ENCODE measurements around the gene DYNC2H1. TPM values are rescaled to one million over a fixed set of nuclear protein-coding genes. Genes with fewer than 3 reads are reported as not detected.

Gene DYNC2H1
- total RNA-seq, 1 donor from 2014 or later: 22.1 TPM

- ATAC-seq (peak in 1 of 2 donors; percentile 4), DNase-seq (no peak)
- no peaks in the 10 kb centered on the region for H3K27me3 ChIP-seq (ENCODE audit: low read depth)
- H3K4me1 ChIP-seq: peaks cover 19% of the 10 kb centered on the region
- TF ChIP-seq, protein P1, sequence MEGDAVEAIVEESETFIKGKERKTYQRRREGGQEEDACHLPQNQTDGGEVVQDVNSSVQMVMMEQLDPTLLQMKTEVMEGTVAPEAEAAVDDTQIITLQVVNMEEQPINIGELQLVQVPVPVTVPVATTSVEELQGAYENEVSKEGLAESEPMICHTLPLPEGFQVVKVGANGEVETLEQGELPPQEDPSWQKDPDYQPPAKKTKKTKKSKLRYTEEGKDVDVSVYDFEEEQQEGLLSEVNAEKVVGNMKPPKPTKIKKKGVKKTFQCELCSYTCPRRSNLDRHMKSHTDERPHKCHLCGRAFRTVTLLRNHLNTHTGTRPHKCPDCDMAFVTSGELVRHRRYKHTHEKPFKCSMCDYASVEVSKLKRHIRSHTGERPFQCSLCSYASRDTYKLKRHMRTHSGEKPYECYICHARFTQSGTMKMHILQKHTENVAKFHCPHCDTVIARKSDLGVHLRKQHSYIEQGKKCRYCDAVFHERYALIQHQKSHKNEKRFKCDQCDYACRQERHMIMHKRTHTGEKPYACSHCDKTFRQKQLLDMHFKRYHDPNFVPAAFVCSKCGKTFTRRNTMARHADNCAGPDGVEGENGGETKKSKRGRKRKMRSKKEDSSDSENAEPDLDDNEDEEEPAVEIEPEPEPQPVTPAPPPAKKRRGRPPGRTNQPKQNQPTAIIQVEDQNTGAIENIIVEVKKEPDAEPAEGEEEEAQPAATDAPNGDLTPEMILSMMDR (IDR thresholded peaks at IDR 0.05): no peak
- H3K27ac ChIP-seq: peak overlapping the region; percentile 79
- H3K9me3 ChIP-seq: no peaks in the 10 kb centered on the region
- intact Hi-C loops (cut with DNase I): no loop called here
- no peaks in the 10 kb centered on the region for H3K36me3 ChIP-seq
- peak overlapping the region; percentile 57 for H3K4me3 ChIP-seq
These were observed 677 bp downstream of the DYNC2H1 start for GRCh38 chr11:103109818-103110388.

DNA sequence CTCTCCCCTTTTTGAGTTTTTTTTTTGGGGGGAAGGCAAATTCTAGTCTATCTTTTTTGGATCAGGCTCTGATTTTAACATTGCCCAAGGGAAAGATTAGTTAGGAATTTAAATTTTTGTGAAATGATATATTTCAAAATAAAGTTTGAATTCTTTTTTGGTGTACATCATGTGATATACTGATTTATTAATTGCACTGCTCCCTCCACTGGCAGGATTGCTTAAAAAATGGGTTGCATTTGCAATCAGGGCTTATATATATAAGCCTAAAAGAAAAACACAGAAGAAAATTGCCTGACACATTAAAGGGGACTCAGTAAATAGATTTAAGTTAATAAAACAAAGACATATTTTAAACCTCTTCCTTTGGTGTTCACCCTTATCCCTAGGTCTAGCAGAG, 1.2 kb downstream of the DYNC2H1 start:
- Histone ChIP-seq H3K27ac (no peak overlapping the region), H3K27me3 (ENCODE audit: low read depth) (no peaks in the 10 kb centered on the region), H3K4me3 (peak overlapping the region; percentile 57), H3K4me1 (peaks cover 19% of the 10 kb centered on the region), H3K9me3 (no peaks in the 10 kb centered on the region), H3K36me3 (no peaks in the 10 kb centered on the region)
- intact Hi-C loops (cut with DNase I): no loop called here
- TF ChIP-seq, protein P1 (IDR thresholded peaks at IDR 0.05): peak; percentile 18
- no peak for DNase-seq
- no peak for ATAC-seq

- Histone ChIP-seq H3K4me1 (peaks cover 19% of the 10 kb centered on the region), H3K27me3 (ENCODE audit: low read depth) (no peaks in the 10 kb centered on the region), H3K4me3 (no peak overlapping the region), H3K36me3 (no peaks in the 10 kb centered on the region), H3K27ac (no peak overlapping the region), H3K9me3 (no peaks in the 10 kb centered on the region)
- intact Hi-C loops (cut with DNase I): no loop called here
- ATAC-seq: no peak
- TF ChIP-seq, protein P1 (IDR thresholded peaks at IDR 0.05): no peak
- DNase-seq: no peak
These were observed 2.2 kb downstream of the DYNC2H1 start for GRCh38 chr11:103111400-103111799.

- intact Hi-C loops (cut with DNase I): no loop called here
- H3K4me3 ChIP-seq: no peak overlapping the region
- peaks cover under 1% of the 10 kb centered on the region for H3K36me3 ChIP-seq
- no peak overlapping the region for H3K27ac ChIP-seq
- peaks cover 19% of the 10 kb centered on the region for H3K4me1 ChIP-seq
- TF ChIP-seq, protein P1 (IDR thresholded peaks at IDR 0.05): no peak
- no peaks in the 10 kb centered on the region for H3K27me3 ChIP-seq (ENCODE audit: low read depth)
- no peak for ATAC-seq
- no peak for DNase-seq
- no peaks in the 10 kb centered on the region for H3K9me3 ChIP-seq
These were observed 3.1 kb downstream of the DYNC2H1 start for GRCh38 chr11:103112364-103112763.

DNA sequence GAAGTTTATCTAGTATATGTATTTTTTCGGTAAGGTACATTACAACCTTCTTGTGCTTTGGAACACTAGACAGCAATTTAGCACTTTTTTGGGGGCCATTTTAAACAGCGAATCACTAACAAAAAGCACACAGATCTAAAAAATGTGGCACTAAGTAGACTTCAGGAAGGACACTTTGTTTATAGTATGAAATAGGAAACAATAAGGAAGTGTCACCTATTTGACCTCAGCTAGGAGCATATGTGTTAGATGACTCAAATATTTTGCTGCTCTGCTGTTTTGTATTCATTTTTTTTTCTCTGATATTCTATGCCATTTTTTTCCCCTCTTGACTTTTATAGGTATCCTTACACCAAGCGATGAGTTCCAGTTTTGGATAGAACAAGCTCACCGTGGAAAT, 5.6 kb downstream of the DYNC2H1 start:
- no peak for ATAC-seq
- no peak for DNase-seq
- intact Hi-C loops (cut with DNase I): no loop called here
- peaks cover 12% of the 10 kb centered on the region for H3K36me3 ChIP-seq
- no peaks in the 10 kb centered on the region for H3K9me3 ChIP-seq
- no peak overlapping the region for H3K27ac ChIP-seq
- no peaks in the 10 kb centered on the region for H3K27me3 ChIP-seq (ENCODE audit: low read depth)
- TF ChIP-seq, protein P1 (IDR thresholded peaks at IDR 0.05): no peak
- peaks cover 12% of the 10 kb centered on the region for H3K4me1 ChIP-seq
- no peak overlapping the region for H3K4me3 ChIP-seq

All from lower lobe of right lung (tissue), 2 donors.